Left lung (tissue), 10 donors: ENCODE data around the gene CTSW. TPM values are rescaled to one million over a fixed set of nuclear protein-coding genes. Genes with fewer than 3 reads are reported as not detected.
A peak's percentile ranks its signal among the peaks of the same experiment; 100 is the strongest.

Experiments
- ATAC-seq: fragments of 200-7000 bp; cut with Tn5 transposase; one replicate; pipeline ENCODE4 v1.9.1; 2020; ENCODE audit warnings: moderate library complexity
- DNase-seq, 4 donors: peaks; one replicate each; pipeline ENCODE4 v3.0.0-alpha.2; 2013 to 2020
- H3K27ac ChIP-seq, 2 donors: fragments of 200-600 bp; sonication (generic) in 1 of 2; one replicate each; pipeline versions ENCODE4 v1.5.0 to v1.8.0; 2020 to 2021
- H3K27me3 ChIP-seq, 2 donors: fragments of 200-600 bp; sonication (generic) in 1 of 2; one replicate each; pipeline versions ENCODE4 v1.5.0 to v1.8.0; 2020 to 2021
- H3K36me3 ChIP-seq, 2 donors: fragments of 200-600 bp; sonication (generic) in 1 of 2; one replicate each; pipeline versions ENCODE4 v1.5.0 to v1.8.0; 2020 to 2021
- H3K4me1 ChIP-seq, 2 donors: fragments of 200-600 bp; one replicate each; pipeline ENCODE4 v1.8.0; 2021
- H3K4me3 ChIP-seq, 2 donors: fragments of 200-600 bp; sonication (generic) in 1 of 2; one replicate each; pipeline versions ENCODE4 v1.5.0 to v1.8.0; 2020 to 2021; ENCODE audit warnings: mild to moderate bottlenecking in 1 of 2
- H3K9me3 ChIP-seq, 2 donors: fragments of 200-600 bp; sonication (generic) in 1 of 2; one replicate each; pipeline versions ENCODE4 v1.5.0 to v1.8.0; 2020 to 2021
- intact Hi-C, 2 donors: fragments of 100-400 bp; cut with DNase I; formaldehyde crosslinking; loops; one replicate each; pipeline versions ENCODE4 v1.11.2 to v1.14.2; 2022
- polyA plus RNA-seq, 6 donors: library from polyadenylated mRNA; unstranded; fragments of 120-200 nt; gene quantifications; one replicate each; pipeline ENCODE4 v1.2.1, GENCODE V29; 2013; ENCODE audit not compliant: insufficient read length in 6 of 6
- total RNA-seq, 2 donors: library from RNA; stranded (reverse); fragmentation: NEBNext Ultra II Directional; extraction: Animal tissue kit (Norgen Biotek cat#: 25700); gene quantifications; one replicate each; pipeline ENCODE4 v1.2.1, GENCODE V29; 2021
- TF ChIP-seq, protein P1 (sequence below), 2 donors: fragments of 200-600 bp; sonication (generic) in 1 of 2; IDR thresholded peaks; one replicate each; pipeline versions ENCODE4 v1.5.0 to v1.8.0; 2021; ENCODE audit warnings: antibody characterized with exemption in 2 of 2
- donor health status: DM: no; HTN: yes; CAD: no.
- donor health status: DM: no; HTN: no; CAD: no.

CTSW gene
- total and polyA plus RNA-seq, 8 donors: 2.7 to 9.1 (median 5.9) TPM

DNA sequence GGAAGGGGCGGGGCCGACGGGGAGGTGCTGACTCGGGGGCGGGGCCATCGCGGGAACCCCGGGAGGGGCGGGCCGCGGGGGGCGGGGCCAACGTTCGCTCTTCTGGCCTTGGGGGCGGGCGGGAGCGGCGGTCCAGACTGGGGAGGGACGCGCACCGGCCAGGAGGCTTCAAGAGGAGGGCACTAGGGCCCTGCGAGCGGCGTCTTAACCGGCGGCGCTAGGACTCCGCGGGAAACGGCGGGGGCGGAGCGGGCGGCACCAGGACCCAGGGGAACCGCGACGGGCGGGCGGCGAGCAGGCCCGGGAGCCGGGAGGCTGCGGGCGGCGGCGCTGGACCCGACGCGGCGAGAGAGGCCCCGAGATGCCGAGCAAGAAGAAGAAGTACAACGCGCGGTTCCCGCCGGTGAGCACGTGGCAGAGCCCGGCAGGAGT, 39.5 kb downstream of the CTSW start, which contains the start of gene DRAP1:
TSS of gene DRAP1 (plus strand) at position 286 of the 432 bp plus-strand sequence. CDS start at position 362, 76 bp downstream.
- Histone ChIP-seq H3K9me3 (no peaks in the 10 kb centered on the region), H3K27me3 (no peaks in the 10 kb centered on the region), H3K4me3 (peak within 1 kb of the TSS; percentile 94 to 98), H3K4me1 (peaks cover 41 to 56% of the 10 kb centered on the region in 2 donors), H3K27ac (peak within 1 kb of the TSS; percentile 91 to 94), H3K36me3 (peaks cover 0 to 26% of the 10 kb centered on the region in 2 donors)
- DNase-seq (peak; percentile 95 to 100 (median 98)), ATAC-seq (peak; percentile 93)
- intact Hi-C loops: no loop called here
- TF ChIP-seq, protein P1, sequence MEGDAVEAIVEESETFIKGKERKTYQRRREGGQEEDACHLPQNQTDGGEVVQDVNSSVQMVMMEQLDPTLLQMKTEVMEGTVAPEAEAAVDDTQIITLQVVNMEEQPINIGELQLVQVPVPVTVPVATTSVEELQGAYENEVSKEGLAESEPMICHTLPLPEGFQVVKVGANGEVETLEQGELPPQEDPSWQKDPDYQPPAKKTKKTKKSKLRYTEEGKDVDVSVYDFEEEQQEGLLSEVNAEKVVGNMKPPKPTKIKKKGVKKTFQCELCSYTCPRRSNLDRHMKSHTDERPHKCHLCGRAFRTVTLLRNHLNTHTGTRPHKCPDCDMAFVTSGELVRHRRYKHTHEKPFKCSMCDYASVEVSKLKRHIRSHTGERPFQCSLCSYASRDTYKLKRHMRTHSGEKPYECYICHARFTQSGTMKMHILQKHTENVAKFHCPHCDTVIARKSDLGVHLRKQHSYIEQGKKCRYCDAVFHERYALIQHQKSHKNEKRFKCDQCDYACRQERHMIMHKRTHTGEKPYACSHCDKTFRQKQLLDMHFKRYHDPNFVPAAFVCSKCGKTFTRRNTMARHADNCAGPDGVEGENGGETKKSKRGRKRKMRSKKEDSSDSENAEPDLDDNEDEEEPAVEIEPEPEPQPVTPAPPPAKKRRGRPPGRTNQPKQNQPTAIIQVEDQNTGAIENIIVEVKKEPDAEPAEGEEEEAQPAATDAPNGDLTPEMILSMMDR (IDR thresholded peaks at IDR 0.05): no peak

DNA sequence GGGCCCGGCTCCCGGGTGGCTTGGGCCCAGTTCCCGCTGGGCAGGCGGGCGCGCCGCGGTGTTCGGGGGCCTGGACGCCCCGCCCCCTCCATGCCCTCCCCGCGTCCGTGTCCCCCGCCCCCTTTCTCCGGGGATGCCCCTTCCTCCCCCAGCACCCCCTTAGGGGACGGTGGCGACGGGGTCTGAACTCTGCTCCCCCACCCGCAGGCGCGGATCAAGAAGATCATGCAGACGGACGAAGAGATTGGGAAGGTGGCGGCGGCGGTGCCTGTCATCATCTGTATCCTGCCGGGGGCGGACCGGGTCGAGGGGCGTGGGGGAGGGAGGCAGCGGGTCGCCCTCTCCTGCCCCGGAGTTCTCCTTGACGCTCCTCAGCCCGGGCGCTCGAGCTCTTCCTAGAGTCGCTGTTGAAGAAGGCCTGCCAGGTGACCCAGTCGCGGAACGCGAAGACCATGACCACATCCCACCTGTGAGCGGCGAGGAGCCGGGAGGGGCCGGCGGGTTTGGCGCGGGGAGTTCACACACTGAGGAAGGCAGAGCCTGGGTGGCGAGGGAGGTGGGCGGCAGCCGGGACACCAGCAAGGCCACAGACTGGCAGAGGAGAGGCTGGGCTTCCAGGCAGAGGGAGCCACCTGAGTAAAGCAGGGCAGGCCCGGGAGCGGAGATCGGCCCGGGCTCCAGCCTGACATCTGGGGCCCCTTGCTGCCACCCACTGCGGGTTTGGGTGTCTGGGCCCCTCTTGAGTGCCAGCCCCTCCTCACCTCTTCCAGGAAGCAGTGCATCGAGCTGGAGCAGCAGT, 40.1 kb downstream of the CTSW start:
- TF ChIP-seq, protein P1 (IDR thresholded peaks at IDR 0.05): no peak
- Histone ChIP-seq H3K36me3 (peaks cover 0 to 26% of the 10 kb centered on the region in 2 donors), H3K9me3 (no peaks in the 10 kb centered on the region), H3K27ac (peak overlapping the region; percentile 81 to 89), H3K27me3 (no peaks in the 10 kb centered on the region), H3K4me3 (peak overlapping the region; percentile 94 to 98), H3K4me1 (peaks cover 40 to 52% of the 10 kb centered on the region in 2 donors)
- intact Hi-C loops: no loop called here
- DNase-seq (peak in 2 of 4 donors; percentile 57 to 86), ATAC-seq (peak; percentile 38)

DNA sequence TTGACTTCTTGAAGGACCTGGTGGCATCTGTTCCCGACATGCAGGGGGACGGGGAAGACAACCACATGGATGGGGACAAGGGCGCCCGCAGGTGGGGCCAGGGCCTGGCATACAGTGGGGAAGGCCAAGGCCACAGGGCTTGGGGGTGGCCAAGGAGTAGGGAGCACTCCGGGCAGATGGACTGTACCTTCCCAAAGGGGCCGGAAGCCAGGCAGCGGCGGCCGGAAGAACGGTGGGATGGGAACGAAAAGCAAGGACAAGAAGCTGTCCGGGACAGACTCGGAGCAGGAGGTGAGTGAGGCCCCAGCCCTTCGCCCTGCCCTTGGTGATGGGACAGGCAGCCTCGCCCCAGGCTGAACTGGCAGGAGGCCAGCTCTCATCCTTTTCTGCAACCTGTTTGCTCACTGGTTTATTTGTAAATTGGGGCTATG, 40.8 kb downstream of the CTSW start:
- no peak for ATAC-seq
- intact Hi-C loops: no loop called here
- Histone ChIP-seq H3K36me3 (peaks cover 0 to 26% of the 10 kb centered on the region in 2 donors), H3K9me3 (no peaks in the 10 kb centered on the region), H3K27me3 (no peaks in the 10 kb centered on the region), H3K4me1 (peaks cover 34 to 45% of the 10 kb centered on the region in 2 donors), H3K4me3 (peak overlapping the region; percentile 94 to 98), H3K27ac (no peak overlapping the region)
- TF ChIP-seq, protein P1 (IDR thresholded peaks at IDR 0.05): no peak
- DNase-seq: peak in 1 of 4 donors; percentile 78

DNA sequence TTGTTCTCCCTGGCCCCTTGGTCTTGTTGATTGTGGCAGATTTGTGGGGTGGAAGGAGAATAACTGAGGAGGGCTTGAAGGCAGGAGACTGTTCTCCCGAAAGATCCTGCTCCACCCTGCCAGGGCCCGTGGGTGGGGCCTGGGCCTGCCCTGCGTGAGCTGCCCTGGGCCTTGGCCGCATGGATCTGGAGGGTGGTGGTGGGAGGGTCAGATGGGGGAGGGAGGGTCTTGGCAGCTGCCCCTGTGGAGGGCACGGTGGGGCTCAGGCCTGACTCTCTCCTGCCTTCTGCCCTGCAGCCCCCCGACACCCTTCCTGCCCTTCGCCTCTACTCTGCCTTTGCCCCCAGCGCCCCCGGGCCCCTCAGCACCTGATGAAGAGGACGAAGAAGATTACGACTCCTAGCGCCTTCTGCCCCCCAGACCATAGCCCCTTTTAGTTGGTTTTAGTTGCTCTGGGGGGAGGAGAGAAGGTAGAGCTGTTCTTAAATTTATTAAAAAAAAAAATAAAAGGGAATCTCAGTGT, 41.5 kb downstream of the CTSW start:
- Histone ChIP-seq H3K9me3 (no peaks in the 10 kb centered on the region), H3K4me3 (peak overlapping the region in 1 of 2 donors; percentile 98), H3K27ac (no peak overlapping the region), H3K4me1 (peaks cover 28 to 38% of the 10 kb centered on the region in 2 donors), H3K27me3 (no peaks in the 10 kb centered on the region), H3K36me3 (peaks cover 0 to 26% of the 10 kb centered on the region in 2 donors)
- TF ChIP-seq, protein P1 (IDR thresholded peaks at IDR 0.05): no peak
- no peak for ATAC-seq
- DNase-seq: no peak
- intact Hi-C loops: no loop called here

DNA sequence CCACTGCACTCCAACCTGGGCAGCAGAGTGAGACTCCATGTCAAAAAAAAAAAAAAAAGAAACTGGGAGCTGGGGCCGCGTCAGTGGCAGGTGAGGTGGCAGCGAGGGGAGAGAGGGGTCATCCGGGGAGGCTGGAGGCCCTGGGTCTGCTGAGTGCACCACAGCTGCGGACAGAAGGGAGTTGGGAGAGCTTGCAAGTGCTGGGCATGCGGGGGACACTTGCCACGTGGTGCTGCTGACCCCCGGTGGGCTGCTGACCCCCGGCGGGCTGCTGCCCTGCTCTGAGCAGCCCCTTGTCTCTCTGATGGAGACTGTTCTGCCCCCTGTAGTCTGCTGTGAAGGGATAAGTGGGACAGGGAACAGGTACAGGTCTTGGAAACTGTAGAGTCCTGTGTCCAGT, 42.2 kb downstream of the CTSW start:
- no peaks in the 10 kb centered on the region for H3K9me3 ChIP-seq
- TF ChIP-seq, protein P1 (IDR thresholded peaks at IDR 0.05): no peak
- intact Hi-C loops: no loop called here
- H3K4me3 ChIP-seq: no peak overlapping the region
- H3K4me1 ChIP-seq: peaks cover 20 to 30% of the 10 kb centered on the region in 2 donors
- DNase-seq: no peak
- no peak for ATAC-seq
- H3K27me3 ChIP-seq: no peaks in the 10 kb centered on the region
- H3K27ac ChIP-seq: no peak overlapping the region
- H3K36me3 ChIP-seq: peaks cover 0 to 26% of the 10 kb centered on the region in 2 donors
